Activated CD4-positive, CD25-positive, alpha-beta regulatory T cell (primary cell): ENCODE measurements around the gene MYO10.
"Not testable (repeated sequence)": the region's sequence is repeated elsewhere in the genome, so short reads cannot be mapped to it uniquely, and the experiment has no call there.

Experiments used
- DNase-seq, 4 experiments: peaks; one replicate each; lab custom pipeline; 2025; lab: John Stamatoyannopoulos, UW

MYO10 gene

GRCh38 chr5:16784088-16784487, 152.0 kb downstream of the MYO10 start:
- no peak for DNase-seq

GRCh38 chr5:16781828-16782626, 154.1 kb downstream of the MYO10 start:
- DNase-seq: no peak

GRCh38 chr5:16780325-16780724, 155.8 kb downstream of the MYO10 start:
- DNase-seq: no peak

- no peak for DNase-seq
Measured at GRCh38 chr5:16777432-16777831, 158.7 kb downstream of the MYO10 start.

- DNase-seq: no peak
Measured at GRCh38 chr5:16776611-16777251, 159.4 kb downstream of the MYO10 start.

- DNase-seq: no peak
Measured at GRCh38 chr5:16774806-16775205, 161.3 kb downstream of the MYO10 start.

- DNase-seq: no peak
Measured at GRCh38 chr5:16773991-16774390, 162.1 kb downstream of the MYO10 start.

GRCh38 chr5:16772556-16772955, 163.5 kb downstream of the MYO10 start:
- DNase-seq: no peak

GRCh38 chr5:16768184-16768583, 167.9 kb downstream of the MYO10 start:
- DNase-seq: no peak

- DNase-seq: no peak
Measured at GRCh38 chr5:16763211-16763610, 172.9 kb downstream of the MYO10 start.

- no peak for DNase-seq
Measured at GRCh38 chr5:16759147-16759773, 176.8 kb downstream of the MYO10 start.

GRCh38 chr5:16757989-16758501, 178.0 kb downstream of the MYO10 start:
- no peak for DNase-seq

- DNase-seq: not testable (repeated sequence)
Measured at GRCh38 chr5:16757577-16757976, 178.5 kb downstream of the MYO10 start.

GRCh38 chr5:16757146-16757545, 178.9 kb downstream of the MYO10 start:
- no peak for DNase-seq

GRCh38 chr5:16756692-16757091, 179.4 kb downstream of the MYO10 start:
- no peak for DNase-seq

GRCh38 chr5:16755641-16756040, 180.4 kb downstream of the MYO10 start:
- no peak for DNase-seq

- DNase-seq: no peak
Measured at GRCh38 chr5:16754601-16755000, 181.5 kb downstream of the MYO10 start.

- no peak for DNase-seq
Measured at GRCh38 chr5:16754086-16754485, 182.0 kb downstream of the MYO10 start.

- DNase-seq: no peak
Measured at GRCh38 chr5:16750445-16750844, 185.6 kb downstream of the MYO10 start.

GRCh38 chr5:16749626-16750025, 186.5 kb downstream of the MYO10 start:
- no peak for DNase-seq

- DNase-seq: no peak
Measured at GRCh38 chr5:16744164-16744880, 191.8 kb downstream of the MYO10 start.

GRCh38 chr5:16742938-16743337, 193.2 kb downstream of the MYO10 start:
- no peak for DNase-seq
